Measurements from ENCODE around the gene NOTUM. TPM values are rescaled to one million over a fixed set of nuclear protein-coding genes. Genes with fewer than 3 reads are reported as not detected.

The NOTUM gene
- total RNA-seq, 1 experiment from 2014 or later, result not detected

DNA sequence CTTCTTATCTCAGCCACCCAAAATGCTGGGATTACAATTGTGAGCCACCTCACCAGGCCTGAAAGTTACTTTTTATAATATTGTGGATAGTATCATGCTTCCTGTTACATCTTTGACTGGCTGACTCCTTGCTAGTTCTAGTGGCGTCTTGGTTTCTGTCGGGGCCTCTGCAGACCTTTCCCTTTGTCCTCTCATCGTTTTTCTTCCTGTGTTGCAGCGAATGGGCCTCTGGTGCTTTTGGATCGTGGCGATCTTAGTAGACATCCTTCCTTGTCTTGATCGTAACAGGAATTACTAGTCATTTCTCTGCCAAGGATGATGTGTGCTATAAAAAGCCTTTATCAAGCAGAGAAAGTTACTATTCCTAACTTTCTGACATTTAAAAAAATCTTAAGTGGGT is 37.2 kb upstream of the NOTUM start:
- intact Hi-C loops (cut with micrococcal nuclease; ENCODE audit: unreplicated experiment), result no loop called here
- Mint-ChIP-seq H3K9me3 (ENCODE audit: low read depth, unreplicated experiment) (no peaks in the 10 kb centered on the region), H3K36me3 (ENCODE audit: insufficient read depth, unreplicated experiment) (peaks cover 20% of the 10 kb centered on the region), H3K4me1 (ENCODE audit: low read depth, unreplicated experiment) (no peaks in the 10 kb centered on the region), H3K4me3 (ENCODE audit: low read depth, unreplicated experiment) (no peak overlapping the region), H3K27ac (ENCODE audit: unreplicated experiment) (no peak overlapping the region), H3K27me3 (ENCODE audit: unreplicated experiment) (no peaks in the 10 kb centered on the region)
- no peak for DNase-seq
- BruUV-seq (replicated peaks), result no TSS peak
- TF ChIP-seq, protein P1, sequence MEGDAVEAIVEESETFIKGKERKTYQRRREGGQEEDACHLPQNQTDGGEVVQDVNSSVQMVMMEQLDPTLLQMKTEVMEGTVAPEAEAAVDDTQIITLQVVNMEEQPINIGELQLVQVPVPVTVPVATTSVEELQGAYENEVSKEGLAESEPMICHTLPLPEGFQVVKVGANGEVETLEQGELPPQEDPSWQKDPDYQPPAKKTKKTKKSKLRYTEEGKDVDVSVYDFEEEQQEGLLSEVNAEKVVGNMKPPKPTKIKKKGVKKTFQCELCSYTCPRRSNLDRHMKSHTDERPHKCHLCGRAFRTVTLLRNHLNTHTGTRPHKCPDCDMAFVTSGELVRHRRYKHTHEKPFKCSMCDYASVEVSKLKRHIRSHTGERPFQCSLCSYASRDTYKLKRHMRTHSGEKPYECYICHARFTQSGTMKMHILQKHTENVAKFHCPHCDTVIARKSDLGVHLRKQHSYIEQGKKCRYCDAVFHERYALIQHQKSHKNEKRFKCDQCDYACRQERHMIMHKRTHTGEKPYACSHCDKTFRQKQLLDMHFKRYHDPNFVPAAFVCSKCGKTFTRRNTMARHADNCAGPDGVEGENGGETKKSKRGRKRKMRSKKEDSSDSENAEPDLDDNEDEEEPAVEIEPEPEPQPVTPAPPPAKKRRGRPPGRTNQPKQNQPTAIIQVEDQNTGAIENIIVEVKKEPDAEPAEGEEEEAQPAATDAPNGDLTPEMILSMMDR (IDR thresholded peaks at IDR 0.05; ENCODE audit: unreplicated experiment), result no peak
- CTCF ChIA-PET, result no interaction called here

DNA sequence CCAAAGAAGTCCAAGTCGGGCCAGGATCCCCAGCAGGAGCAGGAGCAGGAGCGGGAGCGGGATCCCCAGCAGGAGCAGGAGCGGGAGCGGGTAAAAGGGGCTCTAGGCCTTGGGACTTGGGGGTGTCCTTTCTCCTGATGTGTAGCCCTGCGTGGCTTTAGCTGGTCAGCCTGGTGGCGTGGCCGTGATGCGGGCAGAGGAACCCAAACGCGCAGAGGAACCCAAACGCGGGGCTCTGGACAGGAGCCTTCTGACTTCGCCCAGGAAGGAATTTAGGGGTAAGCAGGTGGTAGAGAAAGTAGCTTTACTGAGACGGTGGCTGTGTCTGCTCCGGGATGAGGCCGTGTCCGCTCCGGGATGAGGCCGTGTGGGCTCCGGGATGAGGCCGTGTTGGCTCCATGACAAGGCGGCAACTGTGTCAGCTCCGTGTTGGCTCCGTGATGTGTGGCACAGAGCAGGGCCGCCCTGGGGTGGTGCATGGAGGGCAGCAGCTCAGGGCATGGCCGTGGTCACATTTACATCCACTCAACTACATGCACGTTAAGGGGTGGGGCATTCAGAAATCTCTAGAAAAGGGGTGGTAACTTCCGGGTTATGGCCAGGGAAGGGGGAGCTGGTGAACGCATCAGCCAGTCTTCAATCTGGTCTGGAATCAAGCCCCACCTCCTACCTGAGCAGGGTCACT is 35.9 kb upstream of the NOTUM start:
- intact Hi-C loops (cut with micrococcal nuclease; ENCODE audit: unreplicated experiment), result no loop called here
- Mint-ChIP-seq H3K27me3 (ENCODE audit: unreplicated experiment) (no peaks in the 10 kb centered on the region), H3K27ac (ENCODE audit: unreplicated experiment) (no peak overlapping the region), H3K4me1 (ENCODE audit: low read depth, unreplicated experiment) (no peaks in the 10 kb centered on the region), H3K9me3 (ENCODE audit: low read depth, unreplicated experiment) (no peaks in the 10 kb centered on the region), H3K36me3 (ENCODE audit: insufficient read depth, unreplicated experiment) (peaks cover 20% of the 10 kb centered on the region), H3K4me3 (ENCODE audit: low read depth, unreplicated experiment) (no peak overlapping the region)
- TF ChIP-seq, protein P1 (IDR thresholded peaks at IDR 0.05; ENCODE audit: unreplicated experiment), result no peak
- CTCF ChIA-PET, result interaction anchor here (0.6 kb wide), 1 partner anchor 546 kb away, joined by 4 read pairs; no protein-coding TSS in a partner anchor
- no TSS peak for BruUV-seq (replicated peaks)
- no peak for DNase-seq

DNA sequence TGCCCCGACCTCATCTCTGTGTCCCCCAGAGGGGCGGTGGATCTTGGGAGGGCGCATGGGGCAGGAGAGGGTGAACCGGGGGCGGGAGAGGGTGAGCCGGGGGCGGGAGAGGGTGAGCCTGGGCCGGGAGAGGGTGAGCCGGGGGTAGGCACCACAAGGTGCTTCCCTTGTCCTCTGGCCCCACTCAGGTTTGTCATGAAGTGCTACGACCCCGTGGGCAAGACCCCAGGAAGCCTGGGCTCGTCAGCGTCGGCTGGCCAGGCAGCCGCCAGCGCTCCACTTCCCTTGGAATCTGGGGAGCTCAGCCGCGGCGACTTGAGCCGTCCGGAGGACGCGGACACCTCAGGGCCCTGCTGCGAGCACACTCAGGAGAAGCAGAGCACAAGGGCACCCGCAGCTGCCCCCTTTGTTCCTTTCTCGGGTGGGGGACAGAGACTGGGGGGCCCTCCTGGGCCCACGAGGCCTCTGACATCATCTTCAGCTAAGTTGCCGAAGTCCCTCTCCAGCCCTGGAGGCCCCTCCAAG is 35.3 kb upstream of the NOTUM start:
- Mint-ChIP-seq H3K4me1 (ENCODE audit: low read depth, unreplicated experiment) (peaks cover 6% of the 10 kb centered on the region), H3K9me3 (ENCODE audit: low read depth, unreplicated experiment) (no peaks in the 10 kb centered on the region), H3K4me3 (ENCODE audit: low read depth, unreplicated experiment) (no peak overlapping the region), H3K27me3 (ENCODE audit: unreplicated experiment) (no peaks in the 10 kb centered on the region), H3K36me3 (ENCODE audit: insufficient read depth, unreplicated experiment) (peaks cover 20% of the 10 kb centered on the region), H3K27ac (ENCODE audit: unreplicated experiment) (no peak overlapping the region)
- CTCF ChIA-PET, result no interaction called here
- DNase-seq, result no peak
- BruUV-seq (replicated peaks), result no TSS peak
- TF ChIP-seq, protein P1 (IDR thresholded peaks at IDR 0.05; ENCODE audit: unreplicated experiment), result no peak
- intact Hi-C loops (cut with micrococcal nuclease; ENCODE audit: unreplicated experiment), result no loop called here

DNA sequence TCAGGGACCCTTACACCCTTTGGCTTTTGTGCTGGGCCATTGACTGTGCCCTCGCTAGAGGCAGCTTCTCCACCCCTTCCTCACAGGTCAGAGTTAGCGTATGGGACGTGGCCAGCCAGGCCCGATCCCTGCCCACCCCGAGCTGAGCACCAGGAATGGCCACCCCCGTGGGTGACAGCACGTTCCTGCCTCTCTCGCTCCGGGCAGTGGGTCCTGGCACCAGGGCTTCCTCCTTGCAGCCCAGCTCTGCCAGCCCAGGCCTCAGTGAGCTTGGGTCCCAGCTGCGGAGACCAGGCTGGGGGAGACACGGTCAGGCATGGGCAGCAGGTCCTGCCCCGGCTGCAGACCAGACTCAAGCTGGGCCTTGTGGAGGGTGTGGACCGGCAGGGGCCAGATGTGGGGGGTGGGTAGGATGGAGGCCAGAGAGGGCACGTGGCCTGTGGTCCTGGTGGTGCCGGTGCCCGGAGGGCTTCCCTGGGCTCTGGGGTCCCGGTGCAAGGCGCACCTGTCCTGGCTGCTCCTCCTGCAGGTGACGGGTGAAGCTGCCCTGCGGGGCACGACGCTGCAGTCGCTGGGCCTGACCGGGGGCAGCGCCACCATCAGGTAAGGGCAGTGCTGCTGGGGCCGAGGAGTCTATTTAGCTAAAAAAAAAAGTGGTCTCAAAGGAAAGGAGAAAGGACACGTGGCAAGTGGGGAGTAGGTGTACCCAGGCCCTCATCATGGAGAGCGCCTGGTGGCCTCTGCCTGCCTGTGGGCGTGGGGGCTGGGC is 34.7 kb upstream of the NOTUM start:
- Mint-ChIP-seq H3K9me3 (ENCODE audit: low read depth, unreplicated experiment) (no peaks in the 10 kb centered on the region), H3K4me1 (ENCODE audit: low read depth, unreplicated experiment) (peaks cover 12% of the 10 kb centered on the region), H3K4me3 (ENCODE audit: low read depth, unreplicated experiment) (no peak overlapping the region), H3K27ac (ENCODE audit: unreplicated experiment) (no peak overlapping the region), H3K36me3 (ENCODE audit: insufficient read depth, unreplicated experiment) (peaks cover 20% of the 10 kb centered on the region), H3K27me3 (ENCODE audit: unreplicated experiment) (no peaks in the 10 kb centered on the region)
- intact Hi-C loops (cut with micrococcal nuclease; ENCODE audit: unreplicated experiment), result no loop called here
- TF ChIP-seq, protein P1 (IDR thresholded peaks at IDR 0.05; ENCODE audit: unreplicated experiment), result no peak
- CTCF ChIA-PET, result interaction anchor here (1.1 kb wide), 1 partner anchor 8 kb away, joined by 3 read pairs; no protein-coding TSS in a partner anchor
- BruUV-seq (replicated peaks), result no TSS peak
- DNase-seq, result no peak
